Chondrocyte (in vitro differentiated cells): ENCODE results near the gene MEGF10. TPM values are rescaled to one million over a fixed set of nuclear protein-coding genes. Genes with fewer than 3 reads are reported as not detected.

ENCODE experiments used
- DNase-seq: peaks from one replicate; pipeline ENCODE4 v3.0.0; 2021; ENCODE audit warnings: mixed read lengths, low spot score
- H3K27ac Mint-ChIP-seq: one replicate; pipeline ENCODE4 v1.8.0; 2021; ENCODE audit warnings: mild to moderate bottlenecking, moderate library complexity, mixed read lengths; ENCODE audit not compliant: unreplicated experiment
- H3K27me3 Mint-ChIP-seq: 2 replicates; pipeline ENCODE4 v1.8.0; 2021; ENCODE audit warnings: low read depth, mixed read lengths
- H3K36me3 Mint-ChIP-seq: 2 replicates; pipeline ENCODE4 v1.8.0; 2021; ENCODE audit warnings: low read depth, mixed read lengths
- H3K4me1 Mint-ChIP-seq: 2 replicates; pipeline ENCODE4 v1.8.0; 2021; ENCODE audit warnings: low read depth, mild to moderate bottlenecking, mixed read lengths
- H3K4me3 Mint-ChIP-seq: one replicate; pipeline ENCODE4 v1.8.0; 2021; ENCODE audit warnings: mild to moderate bottlenecking, moderate library complexity, mixed read lengths; ENCODE audit not compliant: unreplicated experiment
- H3K9me3 Mint-ChIP-seq: 2 replicates; pipeline ENCODE4 v1.8.0; 2021; ENCODE audit warnings: low read depth, mixed read lengths
- total RNA-seq: library from RNA; stranded (reverse); gene quantifications from 3 replicates; pipeline ENCODE4 v1.2.1, GENCODE V29; 2021
- TF ChIP-seq, protein P1 (sequence below): fragments of 200-600 bp; sonication (generic); IDR thresholded peaks from 2 replicates; pipeline ENCODE4 v1.5.0; 2021; ENCODE audit warnings: antibody characterized with exemption, mild to moderate bottlenecking, moderate library complexity

The MEGF10 gene
- total RNA-seq, 1 donor from 2014 or later = 6.6 TPM

DNA sequence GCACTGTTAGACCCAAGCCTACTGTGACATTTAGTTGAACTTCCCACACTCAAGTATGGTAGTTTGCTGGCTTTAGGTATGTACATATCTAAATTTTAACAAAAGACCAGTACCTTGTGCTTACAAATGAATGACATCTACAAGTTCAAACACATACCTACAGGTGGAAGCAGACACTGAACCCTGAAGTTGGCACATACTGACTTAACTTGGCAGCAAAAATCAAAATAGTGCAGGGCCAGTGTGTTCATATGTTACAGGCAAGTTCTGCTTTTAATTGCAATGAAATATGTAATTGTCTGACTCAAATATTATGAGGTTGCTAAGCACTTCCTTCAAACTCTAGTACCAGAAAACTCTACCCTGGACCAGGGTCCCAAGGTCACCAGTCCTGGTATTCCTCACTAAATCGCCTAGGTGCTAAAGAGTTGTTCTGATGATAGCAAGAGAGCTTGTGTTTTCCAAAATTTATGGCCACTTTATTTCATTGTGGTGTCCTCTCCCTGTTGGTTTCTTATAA, 77.4 kb downstream of the MEGF10 start:
- H3K36me3 Mint-ChIP-seq = peaks cover 2% of the 10 kb centered on the region
- TF ChIP-seq, protein P1, sequence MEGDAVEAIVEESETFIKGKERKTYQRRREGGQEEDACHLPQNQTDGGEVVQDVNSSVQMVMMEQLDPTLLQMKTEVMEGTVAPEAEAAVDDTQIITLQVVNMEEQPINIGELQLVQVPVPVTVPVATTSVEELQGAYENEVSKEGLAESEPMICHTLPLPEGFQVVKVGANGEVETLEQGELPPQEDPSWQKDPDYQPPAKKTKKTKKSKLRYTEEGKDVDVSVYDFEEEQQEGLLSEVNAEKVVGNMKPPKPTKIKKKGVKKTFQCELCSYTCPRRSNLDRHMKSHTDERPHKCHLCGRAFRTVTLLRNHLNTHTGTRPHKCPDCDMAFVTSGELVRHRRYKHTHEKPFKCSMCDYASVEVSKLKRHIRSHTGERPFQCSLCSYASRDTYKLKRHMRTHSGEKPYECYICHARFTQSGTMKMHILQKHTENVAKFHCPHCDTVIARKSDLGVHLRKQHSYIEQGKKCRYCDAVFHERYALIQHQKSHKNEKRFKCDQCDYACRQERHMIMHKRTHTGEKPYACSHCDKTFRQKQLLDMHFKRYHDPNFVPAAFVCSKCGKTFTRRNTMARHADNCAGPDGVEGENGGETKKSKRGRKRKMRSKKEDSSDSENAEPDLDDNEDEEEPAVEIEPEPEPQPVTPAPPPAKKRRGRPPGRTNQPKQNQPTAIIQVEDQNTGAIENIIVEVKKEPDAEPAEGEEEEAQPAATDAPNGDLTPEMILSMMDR = no peak
- DNase-seq = no peak
- H3K9me3 Mint-ChIP-seq = no peaks in the 10 kb centered on the region
- no peaks in the 10 kb centered on the region for H3K27me3 Mint-ChIP-seq
- H3K4me1 Mint-ChIP-seq = peaks cover 19% of the 10 kb centered on the region
- no peak overlapping the region for H3K4me3 Mint-ChIP-seq
- H3K27ac Mint-ChIP-seq = no peak overlapping the region

- TF ChIP-seq, protein P1 = no peak
- no peak for DNase-seq
- Mint-ChIP-seq H3K36me3 (peaks cover 2% of the 10 kb centered on the region), H3K9me3 (no peaks in the 10 kb centered on the region), H3K4me1 (peaks cover 19% of the 10 kb centered on the region), H3K4me3 (no peak overlapping the region), H3K27ac (no peak overlapping the region), H3K27me3 (no peaks in the 10 kb centered on the region)
Measured at GRCh38 chr5:127369796-127370195, 79.2 kb downstream of the MEGF10 start.

GRCh38 chr5:127370631-127371030, 80.0 kb downstream of the MEGF10 start:
- peaks cover 2% of the 10 kb centered on the region for H3K36me3 Mint-ChIP-seq
- peaks cover 23% of the 10 kb centered on the region for H3K4me1 Mint-ChIP-seq
- H3K27me3 Mint-ChIP-seq = no peaks in the 10 kb centered on the region
- no peaks in the 10 kb centered on the region for H3K9me3 Mint-ChIP-seq
- H3K4me3 Mint-ChIP-seq = peak overlapping the region; percentile 25
- peak overlapping the region; percentile 95 for H3K27ac Mint-ChIP-seq
- no peak for DNase-seq
- TF ChIP-seq, protein P1 = no peak

- Mint-ChIP-seq H3K4me1 (peaks cover 23% of the 10 kb centered on the region), H3K27me3 (no peaks in the 10 kb centered on the region), H3K9me3 (no peaks in the 10 kb centered on the region), H3K4me3 (no peak overlapping the region), H3K27ac (no peak overlapping the region), H3K36me3 (no peaks in the 10 kb centered on the region)
- DNase-seq = no peak
- TF ChIP-seq, protein P1 = peak; percentile 68
Measured at GRCh38 chr5:127373858-127374491, 83.4 kb downstream of the MEGF10 start.

DNA sequence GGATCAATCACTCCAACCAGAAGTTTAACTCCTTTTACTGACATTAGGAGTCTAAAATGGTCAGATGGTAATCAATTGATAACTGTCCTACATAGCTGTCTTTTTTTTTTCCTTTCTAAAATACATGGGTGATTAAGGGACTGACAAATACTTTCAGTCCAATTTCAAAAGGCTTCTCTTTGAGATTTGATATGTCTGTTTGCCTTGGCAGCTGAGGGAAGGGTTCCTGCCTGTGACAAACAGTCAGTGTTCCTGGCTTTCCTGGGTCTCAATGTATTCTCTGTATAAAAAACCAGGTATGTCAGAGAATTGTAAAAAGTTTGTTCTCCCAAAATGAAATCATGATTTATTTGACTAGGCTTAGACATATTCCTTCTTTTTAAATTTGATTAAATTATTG, 84.5 kb downstream of the MEGF10 start:
- Mint-ChIP-seq H3K4me1 (peaks cover 23% of the 10 kb centered on the region), H3K9me3 (no peaks in the 10 kb centered on the region), H3K27ac (no peak overlapping the region), H3K4me3 (no peak overlapping the region), H3K27me3 (no peaks in the 10 kb centered on the region), H3K36me3 (no peaks in the 10 kb centered on the region)
- DNase-seq = no peak
- TF ChIP-seq, protein P1 = no peak
